Measurements from ENCODE around the gene THOC6. TPM values are rescaled to one million over a fixed set of nuclear protein-coding genes. Genes with fewer than 3 reads are reported as not detected.
"Not testable (repeated sequence)": the region's sequence is repeated elsewhere in the genome, so short reads cannot be mapped to it uniquely, and the experiment has no call there.

THOC6 gene
- total and polyA plus RNA-seq, 9 of the 15 experiments (the other 6 are each of a cell fraction or from before 2014, with no cell fraction given), result 2.5 to 65.4 (median 42.3) TPM

- Histone ChIP-seq H3K4me1 (replicated peaks in 1 of 2; ENCODE audit: control insufficient read depth in 2 of 2, insufficient read depth in 2 of 2, low read length in 2 of 2) (peaks cover 14 to 28% of the 10 kb centered on the region in 2 experiments), H3K27me3 (ENCODE audit: control insufficient read depth in 2 of 2, insufficient read depth in 2 of 2, low read length in 2 of 2) (peaks cover 3 to 12% of the 10 kb centered on the region in 2 experiments; a peak in 4 of 5 replicates)
- DNase-seq (ENCODE audit: extremely low read depth in 1 of 4, low spot score in 3 of 4); H3K9me3 ChIP-seq (replicated peaks; ENCODE audit: control insufficient read depth, insufficient read depth, low read depth, low read length); H4K20me1 ChIP-seq (replicated peaks; ENCODE audit: control insufficient read depth, insufficient read depth, low read length); H3K27ac ChIP-seq (ENCODE audit: extremely low read depth, low read depth, low read length); H3K4me2 ChIP-seq (ENCODE audit: insufficient read depth, low read length); H3K9ac ChIP-seq (ENCODE audit: insufficient read depth in 1 of 2, low read depth in 2 of 2, low read length in 2 of 2); CTCF ChIA-PET (ENCODE audit: low intra/inter-chr PET ratio); BruUV-seq (replicated peaks); intact Hi-C loops (cut with micrococcal nuclease); in situ Hi-C loops (cut with MboI); H3K36me3 ChIP-seq (ENCODE audit: control insufficient read depth, insufficient read depth, low read length); H3K79me2 ChIP-seq (ENCODE audit: control insufficient read depth, insufficient read depth, low read length); H2AFZ ChIP-seq (ENCODE audit: low read depth, low read length); H3K9me1 ChIP-seq (ENCODE audit: control insufficient read depth, insufficient read depth, low read length); POLR2A ChIA-PET; H3K4me3 ChIP-seq: not testable (repeated sequence)
- TF ChIP-seq RAD21 (CRISPR knock-in tag; conservative IDR thresholded peaks at IDR 0.05 in 1 of 2, IDR thresholded peaks at IDR 0.05 in 1 of 2), result peak in 1 of 2 experiments; percentile 39; a peak in 2 of 4 replicates
- peak in 2 of 3 experiments; percentile 20 to 37; a peak in 3 of 6 replicates for TF ChIP-seq CTCF (IDR thresholded peaks at IDR 0.05 in 2 of 3, conservative IDR thresholded peaks at IDR 0.05 in 1 of 3; ENCODE audit: insufficient read depth in 2 of 3, low read depth in 1 of 3, low read length in 3 of 3)
- TF ChIP-seq, protein P1, sequence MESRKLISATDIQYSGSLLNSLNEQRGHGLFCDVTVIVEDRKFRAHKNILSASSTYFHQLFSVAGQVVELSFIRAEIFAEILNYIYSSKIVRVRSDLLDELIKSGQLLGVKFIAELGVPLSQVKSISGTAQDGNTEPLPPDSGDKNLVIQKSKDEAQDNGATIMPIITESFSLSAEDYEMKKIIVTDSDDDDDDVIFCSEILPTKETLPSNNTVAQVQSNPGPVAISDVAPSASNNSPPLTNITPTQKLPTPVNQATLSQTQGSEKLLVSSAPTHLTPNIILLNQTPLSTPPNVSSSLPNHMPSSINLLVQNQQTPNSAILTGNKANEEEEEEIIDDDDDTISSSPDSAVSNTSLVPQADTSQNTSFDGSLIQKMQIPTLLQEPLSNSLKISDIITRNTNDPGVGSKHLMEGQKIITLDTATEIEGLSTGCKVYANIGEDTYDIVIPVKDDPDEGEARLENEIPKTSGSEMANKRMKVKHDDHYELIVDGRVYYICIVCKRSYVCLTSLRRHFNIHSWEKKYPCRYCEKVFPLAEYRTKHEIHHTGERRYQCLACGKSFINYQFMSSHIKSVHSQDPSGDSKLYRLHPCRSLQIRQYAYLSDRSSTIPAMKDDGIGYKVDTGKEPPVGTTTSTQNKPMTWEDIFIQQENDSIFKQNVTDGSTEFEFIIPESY (CRISPR knock-in tag; IDR thresholded peaks at IDR 0.05), result peak; percentile 84
- ATAC-seq (peak; percentile 74), FAIRE-seq (peak; percentile 15)
- WGBS (ENCODE audit: insufficient coverage, low coverage, missing lambda C conversion rate), result 31% methylated on average over 13 of the region's 18 CpGs
Measured at GRCh38 chr16:3072576-3073263, 48.9 kb downstream of the THOC6 start.

All from K562 (cell line).